ENCODE data around the gene SLC9B2.
"Not testable (repeated sequence)": the region's sequence is repeated elsewhere in the genome, so short reads cannot be mapped to it uniquely, and the experiment has no call there.

The SLC9B2 gene

GRCh38 chr4:103019308-103020124 lies 57.0 kb downstream of the SLC9B2 start, which contains the start of gene SLC9B1:
Gene SLC9B1 (minus strand): TSS chr4:103019705. CDS start chr4:102991711, 27,994 bp downstream.
- peak; percentile 88 to 90 (median 89) for DNase-seq (ENCODE audit: low read depth in 2 of 3, low spot score in 2 of 3)

- no peak for DNase-seq (ENCODE audit: low read depth in 2 of 3, low spot score in 2 of 3)
Observed at GRCh38 chr4:103018391-103019307, 57.9 kb downstream of the SLC9B2 start.

GRCh38 chr4:103012551-103012950 lies 64.0 kb downstream of the SLC9B2 start:
- DNase-seq (ENCODE audit: low read depth in 2 of 3, low spot score in 2 of 3) = no peak

DNA sequence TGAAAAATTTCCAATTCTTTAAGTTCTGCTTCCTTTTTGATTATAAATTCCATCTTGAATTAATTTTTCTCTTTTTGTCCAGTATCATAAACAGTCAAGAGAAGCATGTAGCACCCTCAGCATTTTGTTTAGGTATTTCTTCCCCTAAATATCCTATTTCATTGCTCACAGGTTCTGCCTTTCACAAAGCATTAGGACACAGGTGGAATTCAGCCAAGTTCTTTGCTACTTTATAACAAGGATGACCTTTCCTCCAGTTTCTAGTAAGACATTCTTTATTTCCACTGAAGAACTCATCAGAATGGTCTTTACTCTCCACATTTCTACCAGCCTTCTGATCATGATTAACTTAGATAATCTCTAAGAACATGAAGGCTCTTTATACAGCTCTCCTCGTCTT lies 64.5 kb downstream of the SLC9B2 start:
- no peak for DNase-seq (ENCODE audit: low read depth in 2 of 3, low spot score in 2 of 3)

DNA sequence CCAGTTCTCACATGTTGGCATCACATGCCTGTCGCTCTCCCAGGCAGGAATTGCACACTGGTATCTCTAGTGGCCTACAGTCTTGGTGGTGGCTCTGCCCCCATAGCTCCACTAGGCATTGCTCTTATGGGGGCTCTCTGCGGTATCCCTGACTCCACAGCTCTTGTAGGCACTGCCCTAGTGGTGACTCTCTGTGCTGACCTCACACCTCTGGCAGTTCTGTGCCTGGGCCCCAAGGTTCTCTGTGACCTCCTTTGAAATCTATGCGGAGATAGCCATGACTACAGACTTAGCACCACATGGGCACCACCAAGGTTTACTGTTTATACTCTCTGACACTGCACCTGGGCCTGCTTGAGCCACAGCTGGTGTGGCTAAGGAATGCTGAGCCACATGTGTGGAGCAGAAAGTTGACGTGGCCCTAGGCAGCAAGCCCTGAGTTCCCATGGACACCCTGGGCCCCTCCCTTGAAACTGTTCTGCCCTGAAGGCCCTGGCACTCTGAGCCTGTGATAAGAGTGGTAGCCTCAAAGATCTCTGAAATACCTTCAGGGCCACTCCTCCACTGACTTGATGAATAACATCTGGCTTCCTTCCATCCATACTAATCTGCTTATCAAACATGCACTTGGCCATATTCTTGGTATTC lies 65.1 kb downstream of the SLC9B2 start:
- DNase-seq (ENCODE audit: low read depth in 2 of 3, low spot score in 2 of 3) = no peak

DNA sequence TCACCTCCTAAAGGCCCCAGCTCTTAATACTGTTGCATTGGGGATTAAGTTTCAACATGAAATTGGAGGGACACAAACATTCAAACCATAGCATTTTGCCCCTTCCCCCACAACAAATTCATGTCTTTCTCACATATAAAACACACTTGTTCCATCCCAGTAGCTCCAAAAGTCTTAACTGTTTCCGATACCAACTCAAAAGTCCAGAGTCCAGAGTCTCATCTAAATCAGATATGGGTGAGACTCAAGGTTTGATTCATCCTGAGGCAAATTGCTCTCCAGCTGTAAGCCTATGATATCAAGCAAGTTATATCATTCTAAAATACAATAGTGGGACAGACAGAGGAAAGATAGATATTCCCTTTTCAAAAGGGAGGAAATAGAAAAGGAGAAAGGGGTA lies 65.8 kb downstream of the SLC9B2 start:
- DNase-seq (ENCODE audit: low read depth in 2 of 3, low spot score in 2 of 3) = no peak

GRCh38 chr4:103008875-103009729 lies 67.5 kb downstream of the SLC9B2 start:
- DNase-seq (ENCODE audit: low read depth in 2 of 3, low spot score in 2 of 3) = no peak

DNA sequence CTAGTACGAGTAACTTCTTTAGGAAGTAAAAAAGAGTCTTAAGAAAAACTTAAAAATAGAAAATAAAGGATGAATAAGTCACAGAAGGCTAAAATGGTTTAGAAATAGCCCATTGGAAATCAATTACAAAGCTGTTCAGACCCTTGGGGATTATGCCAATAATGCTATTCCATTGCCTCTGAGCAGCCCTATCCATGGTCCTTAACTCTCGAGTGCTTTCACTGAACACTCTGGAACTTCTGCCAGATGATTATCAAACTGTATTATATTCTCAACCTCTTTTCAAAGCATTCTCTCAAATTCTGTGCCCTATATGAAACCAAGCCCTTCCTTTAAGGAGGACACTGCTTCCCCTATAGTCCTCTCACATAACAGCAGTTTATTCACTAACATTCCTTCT lies 74.0 kb downstream of the SLC9B2 start:
- no peak for DNase-seq (ENCODE audit: low read depth in 2 of 3, low spot score in 2 of 3)

- DNase-seq (ENCODE audit: low read depth in 2 of 3, low spot score in 2 of 3) = no peak
Observed at GRCh38 chr4:102994803-102995202, 81.8 kb downstream of the SLC9B2 start.

DNA sequence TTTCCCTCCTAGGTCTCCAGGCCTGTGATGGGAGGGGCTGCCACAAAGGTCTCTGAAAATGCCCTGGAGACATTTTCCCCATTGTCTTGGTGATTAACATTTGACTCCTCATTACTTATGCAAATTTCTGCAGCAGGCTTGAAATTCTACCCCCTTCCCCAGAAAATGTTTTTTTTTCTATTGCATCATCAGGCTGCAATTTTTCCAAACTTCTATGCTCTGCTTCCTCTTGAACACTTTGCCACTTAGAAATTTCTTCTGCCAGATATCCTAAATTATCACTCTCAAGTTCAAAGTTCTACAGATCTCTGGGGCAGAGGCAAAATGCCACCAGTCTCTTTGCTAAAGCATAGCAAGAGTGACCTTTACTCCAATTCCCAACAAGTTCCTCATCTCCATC lies 82.6 kb downstream of the SLC9B2 start:
- not testable (repeated sequence) for DNase-seq (ENCODE audit: low read depth in 2 of 3, low spot score in 2 of 3)

GRCh38 chr4:102988429-102989020 lies 88.0 kb downstream of the SLC9B2 start:
- no peak for DNase-seq (ENCODE audit: low read depth in 2 of 3, low spot score in 2 of 3)

DNA sequence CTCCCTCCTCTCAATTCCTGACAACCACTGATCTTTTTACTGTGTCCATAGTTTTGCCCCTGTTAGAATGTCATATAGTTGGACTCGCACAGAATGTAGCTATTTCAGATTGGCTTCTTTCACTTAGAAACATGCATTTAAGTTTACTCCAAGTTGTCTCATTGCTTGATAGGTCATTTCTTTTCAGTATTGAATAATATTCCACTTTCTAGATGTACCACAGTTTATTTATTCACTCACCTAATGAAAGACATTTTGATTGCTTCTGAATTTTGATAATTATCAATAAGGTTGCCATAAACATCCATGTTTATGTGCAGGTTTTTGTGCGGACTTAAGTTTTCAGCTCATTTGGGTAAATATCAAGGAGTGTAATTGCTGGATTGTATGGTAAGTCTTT lies 95.6 kb downstream of the SLC9B2 start:
- no peak for DNase-seq (ENCODE audit: low read depth in 2 of 3, low spot score in 2 of 3)
